Activated T-helper 9 cell treated with anti-CD3 and anti-CD28 coated beads, Interleukin-2, amount 50 U/mL, for 16 hours (primary cell): ENCODE measurements around the gene DGKB.

Source experiments
- DNase-seq: peaks from one replicate; pipeline ENCODE4 v3.0.0-alpha.2; 2020; ENCODE audit warnings: low read depth

The DGKB gene

DNA sequence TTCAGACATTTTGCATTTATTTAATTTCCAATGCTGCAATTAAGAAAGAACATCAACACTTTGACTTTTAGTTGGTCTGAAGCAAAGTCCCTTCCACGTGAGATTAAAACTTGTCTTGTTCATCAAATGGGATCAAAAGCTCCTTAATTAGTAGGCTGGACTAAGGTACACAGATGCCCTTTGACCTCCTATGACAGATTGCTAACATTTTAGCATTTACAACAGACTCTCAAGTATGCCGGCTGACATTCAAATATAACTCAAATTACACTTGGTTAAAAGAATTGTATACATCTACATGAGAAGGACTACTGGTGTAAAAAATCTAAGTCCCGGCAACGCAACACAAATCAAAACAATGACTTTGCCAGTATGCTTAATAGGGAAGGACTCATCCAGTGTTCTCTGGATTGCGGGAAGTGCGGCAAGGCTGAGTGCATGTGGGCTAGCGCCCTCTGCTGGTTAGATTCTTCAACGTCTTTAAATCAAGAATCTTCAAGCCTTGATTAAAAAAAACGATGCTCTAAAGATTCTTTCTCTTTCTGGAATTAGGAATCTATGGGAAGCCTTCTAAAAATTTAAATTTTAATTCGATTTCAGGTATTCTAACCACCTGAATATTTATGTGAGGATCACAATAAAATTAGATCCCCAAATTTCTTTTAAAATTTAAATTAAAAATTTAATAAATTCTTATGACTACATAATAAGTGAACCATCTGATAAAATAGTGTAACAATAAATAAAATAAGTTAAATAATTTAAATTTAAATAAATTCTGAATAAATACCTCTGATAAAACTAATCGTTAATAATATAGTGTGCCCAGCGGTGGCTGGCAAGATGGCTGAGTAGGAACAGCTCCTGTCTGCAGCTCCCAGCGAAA lies 444.7 kb downstream of the DGKB start:
- peak; percentile 10 for DNase-seq

DNA sequence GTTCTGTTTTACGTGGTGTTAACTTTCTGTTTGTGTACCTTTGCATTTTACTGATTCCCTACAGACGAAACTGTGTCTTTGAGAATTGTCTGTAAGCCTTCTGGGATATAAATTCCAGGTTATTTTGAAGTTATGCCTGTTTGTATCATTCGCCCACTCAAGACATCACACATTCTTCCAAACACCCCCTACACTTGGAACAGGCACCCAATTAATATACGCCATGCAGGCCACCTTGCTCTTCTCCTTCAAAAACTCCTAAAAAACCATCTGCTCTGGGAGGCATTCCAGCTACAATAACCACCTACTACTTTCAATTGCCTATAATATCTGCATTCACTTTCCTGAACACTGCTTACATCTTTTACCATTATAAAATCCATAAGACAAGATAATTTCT lies 453.3 kb downstream of the DGKB start:
- no peak for DNase-seq

DNA sequence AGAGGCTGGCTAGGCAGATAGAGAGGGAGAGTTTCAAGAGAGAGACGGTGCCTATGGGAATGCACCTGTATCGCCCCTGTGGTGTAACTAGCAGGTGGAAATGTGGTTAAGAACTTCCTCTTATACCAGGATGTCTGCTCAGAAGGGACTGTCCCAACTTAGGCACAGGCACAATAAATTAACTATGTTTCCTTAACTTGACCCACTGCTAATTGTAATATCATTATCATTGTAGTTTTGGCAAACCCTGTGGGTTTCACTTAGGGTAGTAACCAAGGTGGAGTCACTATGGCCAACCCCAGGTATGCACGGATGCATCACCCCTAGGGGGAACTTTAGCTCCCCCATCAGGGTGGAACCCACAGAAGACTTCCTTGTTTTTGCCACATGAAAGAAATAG lies 455.7 kb downstream of the DGKB start:
- DNase-seq, result no peak

DNA sequence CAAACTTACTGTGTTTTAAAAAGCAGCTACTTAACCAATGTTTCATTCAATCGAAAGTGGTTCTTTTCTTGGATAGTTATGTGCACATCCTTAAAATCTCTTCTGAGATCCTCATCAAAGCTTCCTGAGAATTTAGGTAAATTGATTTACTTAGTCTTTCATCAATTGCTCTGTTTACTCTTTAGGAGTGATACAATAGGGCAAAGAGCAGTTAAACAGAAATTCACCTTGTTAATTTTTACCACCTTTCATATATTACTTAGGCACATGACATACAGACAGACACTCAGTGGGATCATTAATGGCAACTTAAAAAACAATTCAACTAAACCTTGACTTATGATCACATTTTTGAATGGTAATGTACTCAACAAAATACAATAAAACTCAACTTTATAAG lies 456.3 kb downstream of the DGKB start:
- no peak for DNase-seq

DNA sequence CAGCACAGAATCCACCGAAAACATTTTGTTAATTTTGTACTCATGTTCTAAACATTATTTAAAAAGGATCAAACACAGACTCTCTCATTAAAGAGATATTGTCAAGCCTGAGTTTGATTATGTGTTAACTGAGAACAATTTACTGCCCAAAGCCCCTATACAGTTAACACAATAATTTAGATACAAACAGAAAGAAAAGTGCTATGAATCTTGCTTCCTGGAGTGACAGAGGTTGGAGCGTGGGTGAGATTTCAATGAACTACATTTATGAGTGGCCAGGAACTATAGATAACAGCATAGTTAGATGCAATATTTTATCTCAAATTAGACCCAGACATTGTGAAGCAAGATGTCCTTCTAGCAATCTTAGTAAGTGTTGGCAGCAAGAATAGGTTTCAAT lies 464.2 kb downstream of the DGKB start:
- DNase-seq, result no peak

DNA sequence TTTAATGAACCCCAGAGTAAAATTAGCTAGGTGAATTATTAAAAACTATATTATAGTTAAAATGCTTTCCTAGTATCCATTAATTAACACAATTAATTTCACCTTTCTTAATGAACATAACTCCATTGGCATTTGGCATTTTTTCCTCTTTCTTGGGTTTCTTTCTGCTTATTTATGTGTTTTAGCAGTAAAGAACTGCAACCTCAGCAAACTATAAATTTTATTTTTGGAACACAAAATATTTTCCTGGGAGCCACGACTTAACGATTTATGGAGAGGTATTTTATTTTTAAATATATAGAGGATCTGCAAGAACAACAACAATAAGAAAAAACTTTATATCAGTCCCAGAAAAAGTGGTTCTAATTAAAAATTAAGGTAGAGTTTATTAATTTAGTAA lies 465.7 kb downstream of the DGKB start:
- DNase-seq, result no peak

DNA sequence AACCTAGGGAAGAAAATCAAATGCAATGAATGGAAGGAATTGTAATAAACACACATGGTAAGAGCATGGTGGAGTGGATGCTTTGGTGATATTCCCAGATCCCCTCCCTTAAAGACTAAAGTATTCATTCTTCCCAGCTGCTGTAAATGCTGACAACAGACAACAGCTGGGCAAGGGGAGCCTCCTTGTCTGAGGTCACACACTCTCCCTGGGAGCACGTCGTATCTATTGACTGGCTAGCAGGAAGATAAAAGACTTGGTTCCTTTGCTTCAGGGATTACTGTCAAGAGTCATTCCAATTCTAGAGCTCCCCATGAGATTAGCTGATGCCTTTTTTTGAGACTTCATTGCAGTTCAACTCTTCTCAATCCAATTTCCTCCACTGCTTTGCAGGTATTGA lies 469.6 kb downstream of the DGKB start:
- no peak for DNase-seq

DNA sequence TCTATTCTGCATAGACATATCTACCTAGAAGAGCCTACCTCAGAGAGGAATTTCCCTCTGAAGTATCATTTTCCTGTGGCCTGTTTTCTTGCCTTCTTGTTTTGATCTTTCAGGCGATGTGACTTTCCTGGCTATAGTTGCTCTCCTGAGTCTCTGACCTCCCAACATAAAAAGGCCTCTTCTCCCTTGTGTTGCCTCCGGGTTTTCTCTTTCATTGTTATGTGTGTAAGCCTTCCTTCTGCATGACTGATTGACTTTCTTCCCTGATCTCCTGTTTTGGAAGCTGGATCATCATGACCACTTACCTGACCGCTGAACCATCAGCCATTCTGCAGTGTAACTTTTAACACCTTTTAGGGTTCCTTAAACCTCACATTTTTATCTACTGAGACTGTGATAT lies 471.6 kb downstream of the DGKB start:
- no peak for DNase-seq

DNA sequence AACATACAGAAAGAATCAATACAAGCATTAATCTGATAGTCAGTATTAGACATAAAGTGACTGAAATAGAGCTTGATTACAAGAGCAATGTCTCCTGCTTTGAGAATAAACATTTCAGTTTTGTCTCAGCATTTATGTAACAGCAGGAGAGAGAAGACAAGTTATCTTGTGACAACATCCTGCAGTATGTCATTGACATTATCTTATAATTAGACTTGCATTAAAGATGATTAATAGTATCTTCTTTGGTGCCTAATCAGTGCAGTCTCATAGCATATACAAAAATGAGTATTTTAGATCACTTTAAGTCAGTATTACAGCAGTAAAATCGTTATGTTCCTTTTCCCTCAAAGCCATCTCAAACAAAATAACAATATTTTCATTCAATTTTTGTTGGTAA lies 477.0 kb downstream of the DGKB start:
- no peak for DNase-seq

DNA sequence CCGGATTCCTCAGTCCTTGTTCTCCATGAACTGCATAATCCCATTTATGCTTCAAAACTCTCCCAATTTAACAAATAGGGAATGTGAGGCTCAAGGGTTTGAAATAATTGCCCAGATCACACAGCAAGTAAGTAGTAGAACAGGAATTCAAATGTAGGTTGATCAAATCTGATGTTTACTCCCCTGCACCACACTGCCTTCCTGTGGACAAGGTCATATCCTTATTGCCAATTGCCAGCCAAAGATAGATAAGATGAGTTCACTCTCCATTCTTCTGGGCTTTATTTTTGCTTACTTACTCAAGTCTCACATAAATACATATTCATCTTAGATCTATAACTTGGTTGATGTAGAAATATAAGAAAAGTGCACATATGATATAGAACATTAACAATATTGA lies 477.9 kb downstream of the DGKB start:
- no peak for DNase-seq

DNA sequence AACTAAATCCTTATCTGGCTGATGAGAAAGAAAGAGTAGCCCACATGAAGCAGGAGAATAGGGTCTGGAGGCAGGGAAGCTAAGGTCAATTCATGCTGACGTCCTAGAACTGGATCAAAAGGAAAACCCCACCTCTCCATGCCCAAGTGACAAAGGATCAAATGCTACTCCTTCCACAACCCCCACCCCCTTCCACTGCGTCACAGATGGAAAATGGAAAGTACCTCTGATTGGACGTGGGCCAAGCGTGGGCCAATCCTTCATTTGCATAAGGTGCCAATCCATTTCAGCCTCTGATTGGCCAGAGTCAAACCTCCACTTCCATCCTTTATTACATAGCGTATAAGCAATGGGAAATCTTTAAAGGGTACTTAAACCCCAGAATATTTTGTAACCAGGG lies 481.8 kb downstream of the DGKB start:
- no peak for DNase-seq

DNA sequence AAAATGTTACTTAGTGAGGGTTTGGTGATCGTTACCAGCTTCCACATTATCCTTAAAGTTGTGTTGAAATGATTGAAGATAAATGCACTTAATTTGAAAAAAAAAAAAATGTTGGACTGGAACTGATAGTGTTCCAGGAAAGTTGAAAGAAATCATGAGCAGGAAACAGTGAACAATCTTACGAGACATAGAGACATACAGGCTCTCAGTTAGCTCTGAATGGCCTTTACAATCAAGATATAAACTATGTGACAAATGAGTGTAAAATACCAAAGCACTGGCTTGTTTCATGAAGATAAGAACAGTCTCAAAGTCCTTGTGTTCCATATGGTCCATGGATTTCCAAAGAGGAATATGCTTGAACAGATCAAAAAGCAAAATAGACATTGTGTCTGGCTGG lies 483.0 kb downstream of the DGKB start:
- no peak for DNase-seq

DNA sequence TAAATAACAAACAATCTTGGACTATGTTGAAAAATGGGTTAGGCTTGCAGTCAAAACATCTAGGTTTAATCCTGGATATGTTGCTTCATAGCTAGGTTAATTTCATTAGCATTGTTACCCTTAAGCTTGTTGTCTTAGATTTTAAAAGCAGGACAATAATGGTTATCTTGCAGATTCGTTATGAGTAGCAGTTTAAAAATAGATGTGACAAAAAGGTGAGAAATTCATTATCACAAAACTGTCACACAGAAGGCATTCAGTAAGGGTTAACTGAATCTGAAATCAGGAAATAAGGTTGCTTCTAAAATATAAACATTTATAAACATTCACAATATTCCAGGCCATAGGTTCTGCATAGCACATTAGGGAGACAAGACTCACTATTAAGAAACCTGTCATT lies 483.9 kb downstream of the DGKB start:
- no peak for DNase-seq

DNA sequence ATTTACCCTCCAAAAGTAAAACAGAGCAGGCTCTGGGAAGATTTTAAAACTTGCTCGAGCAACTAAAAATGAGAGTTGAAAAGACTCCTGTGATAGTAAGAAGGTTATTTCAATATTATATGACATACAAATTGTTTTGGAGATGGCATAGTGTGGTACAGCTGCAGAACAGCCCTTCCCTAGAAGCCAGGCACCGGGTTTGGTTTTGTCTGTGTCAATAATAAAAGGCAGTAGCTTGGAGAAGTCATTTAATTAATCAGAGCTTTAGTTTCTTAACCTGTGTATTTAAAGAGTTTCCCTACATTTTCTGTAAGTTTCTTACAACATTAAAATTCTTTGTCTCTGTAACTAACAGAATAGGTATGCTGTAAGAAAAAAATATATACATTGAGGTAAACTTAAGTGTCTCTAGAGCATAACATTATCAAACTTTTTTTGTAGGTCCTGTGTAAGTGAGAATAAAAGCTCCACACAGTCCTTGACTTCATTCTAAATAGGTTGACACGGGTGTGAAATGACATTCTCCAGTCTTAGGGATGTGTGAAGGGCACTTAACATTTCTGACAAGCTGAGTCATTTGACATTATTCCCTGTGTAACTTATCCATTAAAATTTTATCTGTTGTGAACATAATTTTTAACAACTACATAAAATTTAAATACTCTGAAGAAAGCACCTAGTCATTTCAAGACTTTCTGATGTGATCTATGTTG lies 488.1 kb downstream of the DGKB start:
- DNase-seq, result no peak

DNA sequence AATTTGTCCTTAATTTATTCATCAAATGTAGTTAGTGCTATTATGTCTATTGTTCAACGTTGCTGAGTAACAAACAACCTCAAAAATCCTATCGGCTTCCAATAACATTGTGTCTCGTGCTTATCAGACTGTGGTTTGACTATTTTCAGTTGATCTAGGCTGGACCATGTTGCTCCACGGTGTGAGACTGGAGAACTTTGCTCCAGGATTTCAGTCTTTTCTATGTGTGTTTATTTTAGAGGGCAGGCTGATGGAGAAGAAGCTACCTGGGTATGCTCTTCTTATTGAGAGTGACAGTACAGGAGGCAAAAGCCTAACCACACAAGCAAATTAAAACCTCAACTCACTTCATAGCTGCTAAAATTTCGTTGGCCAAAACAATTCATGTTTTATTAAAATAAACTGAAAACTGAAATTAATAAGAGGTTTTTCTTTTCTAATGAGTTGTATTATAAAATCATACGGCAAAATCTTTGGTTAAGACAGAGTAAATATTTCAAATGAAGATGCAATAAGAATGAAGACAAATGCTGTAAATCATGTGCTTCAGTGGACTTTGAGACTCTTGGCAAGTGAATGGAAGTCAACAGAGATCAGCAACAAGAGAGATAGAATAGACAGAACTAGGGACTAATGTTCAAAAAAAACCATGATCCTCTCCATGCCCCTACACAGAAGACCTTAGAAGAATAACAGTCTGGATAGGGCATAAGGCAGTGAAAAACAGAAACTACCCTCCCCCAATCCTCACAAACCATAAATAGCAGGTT lies 495.1 kb downstream of the DGKB start:
- no peak for DNase-seq

DNA sequence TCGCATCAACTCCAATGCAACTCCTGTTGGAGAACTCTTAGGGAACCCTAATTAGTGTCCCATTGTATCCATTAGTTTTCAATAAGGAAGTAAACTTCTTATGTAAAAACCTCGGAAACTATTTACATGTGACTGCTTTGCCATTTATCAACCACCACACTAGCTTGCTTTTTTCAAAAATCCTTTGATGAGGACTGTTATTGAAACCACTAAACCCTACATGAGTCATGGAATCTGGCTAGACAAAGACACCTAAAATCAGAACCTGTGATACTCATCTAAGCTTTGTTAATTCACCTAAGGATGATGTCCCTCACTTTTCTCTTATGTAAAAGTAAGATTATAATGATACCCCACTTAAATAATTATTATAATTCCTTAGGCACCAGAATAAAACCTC lies 499.0 kb downstream of the DGKB start:
- no peak for DNase-seq

DNA sequence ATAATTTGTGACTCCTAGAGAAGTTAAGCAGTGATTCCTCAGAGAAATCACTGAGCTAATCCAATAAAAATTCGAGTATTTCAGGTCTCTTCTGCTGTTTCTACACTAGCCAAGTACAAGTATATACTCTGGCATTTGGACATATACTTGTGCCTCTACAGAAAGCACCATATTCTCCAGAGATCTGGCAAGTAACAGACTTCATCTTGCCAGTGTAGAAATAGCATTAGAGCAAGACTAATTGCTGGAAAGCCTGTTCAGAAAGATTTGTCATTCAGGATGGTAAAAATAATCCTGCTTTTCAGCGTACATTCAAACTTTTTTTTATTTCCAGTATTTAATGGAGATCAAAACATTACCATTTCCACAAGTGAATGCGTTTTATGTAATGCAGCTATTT lies 502.3 kb downstream of the DGKB start:
- no peak for DNase-seq

DNA sequence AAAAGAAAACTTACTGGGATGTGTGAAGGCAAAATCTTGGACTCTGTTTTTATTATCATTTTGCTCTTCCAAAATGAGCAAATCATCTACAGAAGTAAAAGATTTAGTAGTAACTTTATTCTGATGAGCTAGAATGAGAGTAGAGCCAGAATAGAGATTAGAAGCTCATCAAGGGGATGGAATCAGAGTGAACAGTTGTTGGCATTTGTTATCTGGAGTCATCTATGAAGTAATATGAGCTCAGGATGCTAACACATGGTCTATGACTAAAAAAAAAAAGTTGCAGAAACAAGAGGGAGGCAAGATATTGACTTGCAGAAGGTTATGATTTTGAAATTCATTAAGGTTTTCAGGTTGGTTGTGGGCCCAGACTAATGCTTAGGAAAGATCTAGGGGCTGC lies 504.0 kb downstream of the DGKB start:
- no peak for DNase-seq

DNA sequence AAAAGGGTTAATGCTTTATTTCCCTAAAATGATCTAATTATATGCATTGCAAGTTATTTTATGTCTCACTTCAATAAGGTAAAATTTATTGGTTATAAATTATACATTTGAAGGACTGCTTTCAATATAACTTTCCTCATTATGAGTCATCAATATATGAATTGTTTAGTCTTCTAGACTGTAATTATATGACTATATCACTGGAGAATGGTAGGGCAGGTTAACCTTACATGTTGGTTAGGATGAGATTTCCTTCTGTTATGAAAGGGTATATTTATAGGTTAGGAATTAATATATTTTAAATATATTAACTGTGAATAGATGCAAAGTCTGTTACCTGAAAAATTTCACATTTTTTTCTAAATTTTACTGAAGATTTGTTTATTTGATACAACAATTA lies 506.7 kb downstream of the DGKB start:
- DNase-seq, result no peak

DNA sequence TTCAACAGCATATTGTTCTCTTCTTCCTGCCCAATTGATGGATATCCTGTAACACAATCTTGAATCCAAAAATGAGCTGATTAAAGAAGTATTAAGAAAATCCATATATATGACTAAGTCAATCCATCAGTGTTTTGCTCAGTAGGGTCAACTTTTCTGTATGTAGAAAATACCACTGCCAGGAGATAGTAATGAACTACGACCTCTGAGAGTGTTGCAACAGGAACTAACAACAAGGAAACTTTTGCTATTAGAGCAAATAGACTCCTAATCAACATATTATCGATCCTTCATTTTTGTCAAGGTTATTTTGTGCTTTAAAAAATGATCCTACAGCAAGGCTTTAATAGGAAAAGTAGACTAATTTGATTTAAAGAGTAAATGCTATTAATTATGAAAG lies 507.8 kb downstream of the DGKB start:
- DNase-seq, result no peak

DNA sequence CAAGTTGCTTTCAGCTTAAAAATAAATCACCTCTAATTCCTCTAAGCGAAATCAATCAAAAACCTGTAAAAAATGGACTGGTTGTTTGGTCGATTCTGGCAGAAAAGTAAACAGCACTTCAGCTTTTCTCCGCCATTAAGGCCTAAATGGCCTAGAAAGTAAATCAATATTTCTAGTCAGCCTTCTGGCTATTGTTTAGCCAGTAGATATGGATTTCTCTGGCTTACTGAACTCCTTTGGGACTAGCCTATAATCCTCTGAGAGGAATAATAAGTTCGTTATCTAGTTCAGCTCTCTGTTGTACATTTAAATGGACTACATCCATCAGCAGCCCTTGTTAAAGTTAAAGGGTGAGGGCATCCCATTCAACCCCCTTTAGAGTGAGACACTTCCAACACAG lies 513.0 kb downstream of the DGKB start:
- DNase-seq, result no peak

DNA sequence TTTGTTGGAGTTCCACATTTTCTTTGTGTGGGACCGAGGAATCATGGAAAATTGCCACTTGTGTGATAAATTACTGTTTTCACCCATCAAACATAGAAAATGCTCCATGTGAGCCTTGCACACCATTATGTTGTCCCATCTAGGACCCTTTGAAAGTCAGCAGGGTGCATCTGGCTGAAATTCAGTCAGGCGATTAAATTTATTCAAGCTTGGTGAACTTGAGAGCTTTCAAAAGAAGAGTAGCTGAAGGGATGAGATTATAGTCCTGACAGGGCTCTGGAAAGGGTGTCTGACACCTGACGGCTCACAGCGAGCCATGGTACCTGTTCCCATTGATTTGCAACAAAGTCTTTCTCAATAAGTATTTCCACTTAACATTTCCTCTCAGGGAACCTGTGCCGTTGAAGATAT lies 513.4 kb downstream of the DGKB start:
- DNase-seq, result no peak

DNA sequence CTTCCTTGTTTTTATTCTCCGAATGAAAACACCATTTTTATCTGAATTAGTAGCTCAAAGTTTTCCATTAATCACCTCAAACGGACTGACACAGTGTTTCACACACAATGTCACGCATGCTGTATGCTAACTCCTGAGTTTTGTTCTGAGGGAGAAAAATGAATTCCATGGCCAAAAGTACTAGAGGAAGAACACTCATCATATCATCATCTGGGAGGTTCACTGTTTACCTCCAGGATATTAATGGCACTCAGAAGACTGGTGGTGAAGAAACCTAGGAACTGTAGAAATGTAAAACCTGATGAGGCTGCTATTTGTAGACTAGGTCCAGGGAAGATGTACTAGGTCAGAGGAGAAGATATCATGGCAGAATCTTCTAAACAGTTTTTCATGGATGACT lies 517.5 kb downstream of the DGKB start:
- no peak for DNase-seq
